ENCODE results near the gene PCDH7.

PCDH7 gene

DNA sequence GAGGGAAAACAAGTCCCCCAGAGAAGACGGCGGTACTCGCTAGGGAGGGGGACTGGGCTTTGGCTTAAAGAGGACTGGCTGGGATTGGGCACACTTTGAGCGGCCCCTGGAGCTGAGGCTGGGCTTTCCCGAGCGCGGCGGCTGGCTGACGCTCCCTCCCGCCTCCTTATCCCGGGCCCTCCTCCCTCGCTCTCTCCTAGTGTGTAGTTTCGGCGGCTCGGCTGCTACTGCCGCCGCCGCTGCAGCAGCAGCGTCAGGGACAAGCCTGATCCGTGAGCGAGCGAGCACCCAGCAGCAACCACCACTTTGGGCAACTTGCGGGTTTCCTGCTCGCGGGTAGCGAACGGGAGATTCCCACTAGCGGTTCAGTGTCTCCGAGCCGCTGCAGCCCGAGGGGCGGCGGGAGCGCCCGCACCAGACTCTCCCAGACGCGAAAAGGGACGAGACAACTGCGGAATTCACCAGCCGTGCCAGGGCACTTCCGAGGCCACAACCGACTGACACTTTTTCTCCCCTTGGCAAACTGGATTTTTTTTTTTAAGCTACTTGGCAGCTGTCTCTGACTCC is 632 bp upstream of the PCDH7 start:
- FAIRE-seq (no peak), DNase-seq (ENCODE audit: insufficient read length) (peak; percentile 13)

DNA sequence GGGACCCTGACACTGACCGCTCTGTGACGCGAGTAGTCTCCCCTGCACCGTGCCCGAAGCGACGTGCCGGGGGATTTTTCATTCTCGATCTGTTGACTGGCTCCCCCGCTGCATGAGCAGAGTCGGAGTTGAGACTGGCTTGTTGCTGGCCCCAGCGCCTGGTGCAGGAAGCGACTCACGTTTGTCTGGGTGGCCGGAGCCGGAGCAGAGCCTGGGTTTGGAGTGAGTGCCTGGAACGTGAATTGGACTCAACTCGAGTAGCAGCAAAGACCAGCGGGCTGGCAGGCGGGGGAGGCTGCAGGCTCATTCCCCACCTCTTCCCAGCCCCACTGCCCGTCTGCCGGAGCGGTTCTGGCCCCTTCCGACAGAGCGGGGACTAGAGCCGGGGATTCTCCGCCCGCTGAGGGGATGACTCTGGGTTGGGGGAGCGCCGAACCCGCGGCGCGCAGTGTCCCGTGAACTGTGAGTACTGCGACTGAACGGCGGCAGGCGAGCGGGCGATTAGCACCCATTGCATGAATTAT is 554 bp downstream of the PCDH7 start:
- no peak for FAIRE-seq
- peak; percentile 6 for DNase-seq (ENCODE audit: insufficient read length)

More for the DNA sequence above, 632 bp upstream of the PCDH7 start:
- no peak for TF ChIP-seq TAF1 (IDR thresholded peaks at IDR 0.05; ENCODE audit: borderline replicate concordance, low read depth, low read length)
- TF ChIP-seq POLR2A (IDR thresholded peaks at IDR 0.05; ENCODE audit: low read depth, low read length): no peak
- TF ChIP-seq POLR2AphosphoS5 (IDR thresholded peaks at IDR 0.05; ENCODE audit: low read depth, low read length): no peak

DNA sequence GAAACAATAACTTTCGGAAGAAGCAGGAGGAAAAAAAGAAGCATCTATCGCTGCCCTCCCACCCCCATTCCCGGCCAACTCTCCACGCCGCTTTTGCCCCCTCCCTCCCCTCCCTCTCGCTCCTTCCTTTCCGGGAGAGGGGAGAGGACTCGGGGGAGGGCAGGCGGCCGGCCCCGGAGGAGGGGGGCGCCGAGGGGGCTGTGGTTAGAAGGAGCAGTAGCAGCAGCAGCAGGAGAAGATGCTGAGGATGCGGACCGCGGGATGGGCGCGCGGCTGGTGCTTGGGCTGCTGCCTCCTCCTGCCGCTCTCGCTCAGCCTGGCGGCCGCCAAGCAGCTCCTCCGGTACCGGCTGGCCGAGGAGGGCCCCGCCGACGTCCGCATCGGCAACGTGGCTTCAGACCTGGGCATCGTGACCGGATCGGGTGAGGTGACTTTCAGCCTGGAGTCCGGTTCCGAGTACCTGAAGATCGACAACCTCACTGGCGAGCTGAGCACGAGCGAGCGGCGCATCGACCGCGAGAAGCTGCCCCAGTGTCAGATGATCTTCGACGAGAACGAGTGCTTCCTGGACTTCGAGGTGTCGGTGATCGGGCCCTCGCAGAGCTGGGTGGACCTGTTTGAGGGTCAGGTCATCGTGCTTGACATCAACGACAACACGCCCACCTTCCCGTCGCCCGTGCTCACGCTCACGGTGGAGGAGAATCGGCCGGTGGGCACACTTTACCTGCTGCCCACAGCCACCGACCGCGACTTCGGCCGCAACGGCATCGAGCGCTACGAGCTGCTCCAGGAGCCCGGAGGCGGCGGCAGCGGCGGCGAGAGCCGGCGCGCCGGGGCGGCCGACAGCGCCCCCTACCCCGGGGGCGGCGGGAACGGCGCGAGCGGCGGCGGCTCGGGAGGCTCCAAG is 1.3 kb downstream of the PCDH7 start:
- TF ChIP-seq POLR2A (IDR thresholded peaks at IDR 0.05; ENCODE audit: low read depth, low read length): no peak
- TF ChIP-seq POLR2AphosphoS5 (IDR thresholded peaks at IDR 0.05; ENCODE audit: low read depth, low read length): no peak
- no peak for TF ChIP-seq TAF1 (IDR thresholded peaks at IDR 0.05; ENCODE audit: borderline replicate concordance, low read depth, low read length)
- peak; percentile 9 for DNase-seq (ENCODE audit: insufficient read length)
- FAIRE-seq: no peak

More for the DNA sequence above, 554 bp downstream of the PCDH7 start:
- TF ChIP-seq POLR2AphosphoS5 (IDR thresholded peaks at IDR 0.05; ENCODE audit: low read depth, low read length) (no peak), TAF1 (IDR thresholded peaks at IDR 0.05; ENCODE audit: borderline replicate concordance, low read depth, low read length) (no peak), POLR2A (IDR thresholded peaks at IDR 0.05; ENCODE audit: low read depth, low read length) (no peak)

DNA sequence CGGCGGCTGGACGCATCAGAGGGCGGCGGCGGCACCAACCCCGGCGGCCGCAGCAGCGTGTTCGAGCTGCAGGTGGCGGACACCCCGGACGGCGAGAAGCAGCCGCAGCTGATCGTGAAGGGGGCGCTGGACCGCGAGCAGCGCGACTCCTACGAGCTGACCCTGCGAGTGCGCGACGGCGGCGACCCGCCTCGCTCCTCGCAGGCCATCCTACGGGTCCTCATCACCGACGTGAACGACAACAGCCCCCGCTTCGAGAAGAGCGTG is 1.9 kb downstream of the PCDH7 start:
- FAIRE-seq (no peak), DNase-seq (ENCODE audit: insufficient read length) (no peak)
- TF ChIP-seq POLR2A (IDR thresholded peaks at IDR 0.05; ENCODE audit: low read depth, low read length) (no peak), POLR2AphosphoS5 (IDR thresholded peaks at IDR 0.05; ENCODE audit: low read depth, low read length) (no peak), TAF1 (IDR thresholded peaks at IDR 0.05; ENCODE audit: borderline replicate concordance, low read depth, low read length) (no peak)

DNA sequence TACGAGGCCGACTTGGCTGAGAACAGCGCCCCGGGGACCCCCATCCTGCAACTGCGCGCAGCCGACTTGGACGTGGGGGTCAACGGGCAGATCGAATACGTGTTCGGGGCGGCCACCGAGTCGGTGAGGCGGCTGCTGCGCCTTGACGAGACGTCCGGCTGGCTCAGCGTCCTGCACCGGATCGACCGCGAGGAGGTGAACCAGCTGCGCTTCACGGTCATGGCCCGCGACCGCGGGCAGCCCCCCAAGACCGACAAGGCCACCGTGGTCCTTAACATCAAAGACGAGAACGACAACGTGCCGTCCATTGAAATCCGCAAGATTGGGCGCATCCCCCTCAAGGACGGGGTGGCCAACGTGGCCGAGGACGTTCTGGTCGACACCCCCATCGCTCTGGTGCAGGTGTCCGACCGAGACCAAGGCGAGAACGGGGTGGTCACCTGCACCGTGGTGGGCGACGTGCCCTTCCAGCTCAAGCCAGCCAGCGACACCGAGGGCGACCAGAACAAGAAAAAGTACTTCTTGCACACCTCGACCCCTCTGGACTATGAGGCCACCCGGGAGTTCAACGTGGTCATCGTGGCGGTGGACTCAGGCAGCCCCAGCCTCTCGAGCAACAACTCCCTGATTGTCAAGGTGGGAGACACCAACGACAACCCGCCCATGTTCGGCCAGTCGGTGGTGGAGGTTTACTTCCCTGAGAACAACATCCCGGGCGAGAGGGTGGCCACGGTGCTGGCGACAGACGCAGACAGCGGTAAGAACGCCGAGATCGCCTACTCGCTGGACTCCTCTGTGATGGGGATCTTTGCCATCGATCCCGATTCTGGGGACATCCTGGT is 2.4 kb downstream of the PCDH7 start:
- FAIRE-seq (no peak), DNase-seq (ENCODE audit: insufficient read length) (peak; percentile 0)
- TF ChIP-seq TAF1 (IDR thresholded peaks at IDR 0.05; ENCODE audit: borderline replicate concordance, low read depth, low read length) (no peak), POLR2AphosphoS5 (IDR thresholded peaks at IDR 0.05; ENCODE audit: low read depth, low read length) (no peak), POLR2A (IDR thresholded peaks at IDR 0.05; ENCODE audit: low read depth, low read length) (no peak)

DNA sequence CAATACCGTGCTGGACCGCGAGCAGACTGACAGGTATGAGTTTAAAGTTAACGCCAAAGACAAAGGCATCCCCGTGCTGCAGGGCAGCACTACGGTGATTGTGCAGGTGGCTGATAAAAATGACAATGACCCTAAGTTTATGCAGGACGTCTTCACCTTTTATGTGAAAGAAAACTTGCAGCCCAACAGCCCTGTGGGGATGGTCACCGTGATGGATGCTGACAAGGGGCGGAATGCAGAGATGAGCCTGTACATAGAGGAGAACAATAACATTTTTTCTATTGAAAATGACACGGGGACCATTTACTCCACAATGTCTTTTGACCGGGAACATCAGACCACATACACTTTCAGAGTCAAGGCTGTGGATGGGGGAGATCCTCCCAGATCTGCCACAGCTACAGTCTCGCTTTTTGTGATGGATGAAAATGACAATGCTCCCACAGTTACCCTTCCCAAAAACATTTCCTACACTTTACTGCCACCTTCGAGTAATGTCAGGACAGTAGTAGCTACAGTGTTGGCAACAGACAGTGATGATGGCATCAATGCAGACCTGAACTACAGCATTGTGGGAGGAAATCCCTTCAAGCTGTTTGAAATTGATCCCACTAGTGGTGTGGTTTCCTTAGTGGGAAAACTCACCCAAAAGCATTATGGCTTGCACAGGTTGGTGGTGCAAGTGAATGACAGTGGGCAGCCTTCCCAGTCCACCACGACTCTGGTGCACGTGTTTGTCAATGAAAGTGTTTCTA is 3.2 kb downstream of the PCDH7 start:
- TF ChIP-seq TAF1 (IDR thresholded peaks at IDR 0.05; ENCODE audit: borderline replicate concordance, low read depth, low read length) (no peak), POLR2A (IDR thresholded peaks at IDR 0.05; ENCODE audit: low read depth, low read length) (no peak), POLR2AphosphoS5 (IDR thresholded peaks at IDR 0.05; ENCODE audit: low read depth, low read length) (no peak)
- FAIRE-seq: no peak
- no peak for DNase-seq (ENCODE audit: insufficient read length)

DNA sequence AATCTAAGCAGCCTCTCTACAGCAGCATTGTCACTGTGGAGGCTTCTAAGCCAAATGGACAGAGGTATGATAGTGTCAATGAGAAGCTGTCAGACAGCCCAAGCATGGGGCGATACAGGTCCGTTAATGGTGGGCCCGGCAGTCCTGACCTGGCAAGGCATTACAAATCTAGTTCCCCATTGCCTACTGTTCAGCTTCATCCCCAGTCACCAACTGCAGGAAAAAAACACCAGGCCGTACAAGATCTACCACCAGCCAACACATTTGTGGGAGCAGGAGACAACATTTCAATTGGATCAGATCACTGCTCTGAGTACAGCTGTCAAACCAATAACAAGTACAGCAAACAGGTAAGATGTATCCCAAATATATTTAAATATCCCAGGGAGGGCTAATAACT is 4.1 kb downstream of the PCDH7 start:
- no peak for FAIRE-seq
- no peak for TF ChIP-seq TAF1 (IDR thresholded peaks at IDR 0.05; ENCODE audit: borderline replicate concordance, low read depth, low read length)
- no peak for TF ChIP-seq POLR2A (IDR thresholded peaks at IDR 0.05; ENCODE audit: low read depth, low read length)
- no peak for TF ChIP-seq POLR2AphosphoS5 (IDR thresholded peaks at IDR 0.05; ENCODE audit: low read depth, low read length)
- no peak for DNase-seq (ENCODE audit: insufficient read length)

DNA sequence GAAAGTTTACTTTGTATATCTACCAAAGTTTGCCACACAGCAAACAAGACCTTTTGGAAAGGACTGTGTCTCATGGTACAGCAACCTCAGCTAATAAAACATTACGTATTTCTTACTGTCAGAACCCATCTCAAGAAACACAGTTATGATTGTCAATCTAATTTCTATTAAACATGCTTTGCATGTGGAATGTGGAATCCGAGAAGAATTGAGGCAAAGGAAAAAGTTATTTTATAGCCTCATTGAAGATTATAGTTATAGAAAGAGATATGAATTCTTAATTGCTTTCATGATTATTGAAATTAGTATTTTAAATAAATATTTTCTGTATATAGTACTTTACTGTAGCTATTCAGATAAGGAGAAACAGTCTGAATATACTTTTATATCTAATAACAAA is 5.4 kb downstream of the PCDH7 start:
- DNase-seq (ENCODE audit: insufficient read length): no peak
- no peak for FAIRE-seq
- TF ChIP-seq TAF1 (IDR thresholded peaks at IDR 0.05; ENCODE audit: borderline replicate concordance, low read depth, low read length): no peak

DNA sequence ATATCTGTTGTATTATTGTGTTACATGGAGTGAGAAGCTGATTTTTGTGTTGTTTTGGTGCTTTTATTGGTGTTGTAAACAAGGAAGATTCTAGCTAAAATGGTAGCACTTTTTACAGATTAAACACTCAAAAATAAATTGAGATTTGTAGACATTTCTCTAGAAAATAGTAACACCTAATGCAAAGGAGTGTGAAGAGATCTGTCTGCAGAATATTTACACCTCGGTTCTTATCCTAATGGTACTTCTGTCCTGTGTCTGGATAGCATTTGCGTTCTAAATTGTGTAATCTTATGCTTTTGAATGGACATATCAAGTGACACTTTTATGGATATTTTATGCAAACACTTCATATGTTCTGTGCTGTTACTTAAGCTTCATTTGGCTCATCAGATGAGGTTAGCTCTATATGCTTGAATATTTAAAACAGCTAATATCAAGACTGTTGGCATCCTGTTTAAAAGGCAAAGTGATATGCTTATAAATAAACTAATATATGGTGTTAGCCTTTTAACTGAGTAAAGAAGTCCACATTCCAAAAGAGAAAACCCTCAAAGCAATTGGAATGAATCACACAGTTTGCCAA is 6.0 kb downstream of the PCDH7 start:
- TF ChIP-seq POLR2AphosphoS5 (IDR thresholded peaks at IDR 0.05; ENCODE audit: low read depth, low read length): no peak
- no peak for TF ChIP-seq TAF1 (IDR thresholded peaks at IDR 0.05; ENCODE audit: borderline replicate concordance, low read depth, low read length)
- TF ChIP-seq POLR2A (IDR thresholded peaks at IDR 0.05; ENCODE audit: low read depth, low read length): no peak
- DNase-seq (ENCODE audit: insufficient read length) (no peak), FAIRE-seq (no peak)

DNA sequence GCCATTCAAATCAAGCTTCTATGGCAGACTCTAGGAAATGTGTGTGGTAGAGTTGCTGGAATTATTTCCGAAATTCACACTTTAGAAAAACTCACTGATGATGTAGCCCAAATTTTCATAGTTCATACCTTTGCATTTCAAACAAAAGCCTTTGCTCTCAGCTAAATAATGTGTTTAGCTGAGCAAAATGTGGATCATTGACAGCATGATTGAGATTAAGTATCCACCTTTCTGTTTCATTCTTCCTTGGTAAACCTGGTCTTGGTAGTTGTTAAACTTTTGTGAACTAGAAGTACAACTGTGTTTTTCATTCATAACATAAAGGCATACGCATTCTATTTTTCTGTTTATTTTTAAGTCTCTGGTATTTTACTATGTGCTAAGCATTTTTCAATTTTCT is 7.2 kb downstream of the PCDH7 start:
- FAIRE-seq: no peak
- no peak for TF ChIP-seq TAF1 (IDR thresholded peaks at IDR 0.05; ENCODE audit: borderline replicate concordance, low read depth, low read length)
- no peak for TF ChIP-seq POLR2A (IDR thresholded peaks at IDR 0.05; ENCODE audit: low read depth, low read length)
- no peak for TF ChIP-seq POLR2AphosphoS5 (IDR thresholded peaks at IDR 0.05; ENCODE audit: low read depth, low read length)
- DNase-seq (ENCODE audit: insufficient read length): no peak

Data from GM12892 (cell line).